Stimulated activated naive CD4-positive, alpha-beta T cell (primary cell): ENCODE data around the gene ZBTB20.

Experiments
- DNase-seq, 6 experiments: peaks; one replicate each; lab custom pipeline; 2025; lab: John Stamatoyannopoulos, UW

Gene ZBTB20

DNA sequence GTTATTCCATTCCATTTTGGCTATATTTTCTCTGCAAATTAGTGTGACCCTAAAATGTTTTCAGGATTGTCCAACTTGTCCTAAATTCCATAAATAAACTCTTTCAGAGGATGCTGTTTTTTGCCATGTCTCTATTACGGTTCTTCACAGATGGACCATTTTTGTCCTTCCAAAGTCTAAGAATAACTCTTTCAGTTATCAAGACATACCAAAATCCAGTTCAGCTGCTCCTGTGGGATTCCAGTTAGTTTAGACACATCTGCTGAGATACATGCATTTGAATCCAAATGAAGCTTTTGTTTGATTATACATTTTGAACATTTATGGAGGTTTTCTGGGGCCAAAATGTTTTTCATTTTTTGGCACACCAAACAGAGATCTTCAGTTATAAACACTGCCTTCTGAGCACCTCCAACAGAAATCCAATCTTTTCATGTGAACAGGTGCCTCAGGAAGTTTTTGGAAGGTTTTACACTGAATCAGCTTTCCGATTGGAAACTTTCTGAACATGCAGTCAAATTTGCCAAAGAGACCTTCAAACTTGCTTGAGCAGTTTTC lies 772.6 kb downstream of the ZBTB20 start:
- no peak for DNase-seq

DNA sequence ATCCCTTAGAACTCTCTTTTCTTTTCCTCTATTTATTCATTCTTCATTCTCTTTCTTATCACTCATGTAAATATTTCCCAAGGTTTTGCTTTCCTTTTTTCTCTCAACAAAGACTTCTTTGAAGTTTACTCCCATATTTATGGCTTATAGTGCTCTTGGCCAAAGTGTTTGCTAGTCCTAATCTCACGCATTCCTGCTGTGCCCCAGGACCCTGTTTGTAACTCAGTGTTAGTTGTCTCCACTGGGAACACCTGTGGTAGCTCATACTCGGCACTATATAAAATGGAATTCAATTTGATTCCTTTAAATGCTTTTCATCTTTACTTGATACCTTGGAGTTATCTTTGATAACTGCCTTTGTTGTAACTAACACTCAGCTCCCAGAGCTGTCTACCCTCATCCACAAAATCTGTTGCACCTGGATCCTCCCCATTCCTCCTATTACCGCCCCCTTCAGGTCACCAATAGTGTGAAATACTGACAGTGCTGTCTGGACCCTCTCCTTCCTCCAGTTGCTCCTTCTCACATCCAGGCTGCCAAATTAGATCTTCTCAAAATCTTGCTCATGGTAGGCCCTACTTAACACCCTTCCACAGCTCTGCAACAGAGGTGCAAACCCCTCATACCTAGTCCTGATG lies 776.4 kb downstream of the ZBTB20 start:
- no peak for DNase-seq

DNA sequence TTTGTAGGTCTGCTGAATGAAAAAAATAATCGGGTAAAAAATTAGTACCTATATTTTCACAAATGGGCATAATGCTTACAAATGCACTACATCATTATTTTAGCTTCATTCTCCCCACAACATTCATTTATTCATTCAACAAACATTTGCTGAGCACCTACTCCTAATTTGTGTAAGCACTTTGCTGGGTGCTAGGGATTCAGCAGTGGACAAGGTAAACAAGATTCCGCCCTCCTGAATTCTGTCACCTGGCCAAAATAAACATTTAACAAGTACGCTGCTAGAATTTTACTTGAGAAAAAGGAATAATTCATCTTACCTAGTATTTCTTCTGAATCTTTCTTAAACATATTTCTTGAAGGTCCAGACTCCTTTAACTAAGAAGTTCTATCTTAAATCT lies 781.2 kb downstream of the ZBTB20 start:
- no peak for DNase-seq

DNA sequence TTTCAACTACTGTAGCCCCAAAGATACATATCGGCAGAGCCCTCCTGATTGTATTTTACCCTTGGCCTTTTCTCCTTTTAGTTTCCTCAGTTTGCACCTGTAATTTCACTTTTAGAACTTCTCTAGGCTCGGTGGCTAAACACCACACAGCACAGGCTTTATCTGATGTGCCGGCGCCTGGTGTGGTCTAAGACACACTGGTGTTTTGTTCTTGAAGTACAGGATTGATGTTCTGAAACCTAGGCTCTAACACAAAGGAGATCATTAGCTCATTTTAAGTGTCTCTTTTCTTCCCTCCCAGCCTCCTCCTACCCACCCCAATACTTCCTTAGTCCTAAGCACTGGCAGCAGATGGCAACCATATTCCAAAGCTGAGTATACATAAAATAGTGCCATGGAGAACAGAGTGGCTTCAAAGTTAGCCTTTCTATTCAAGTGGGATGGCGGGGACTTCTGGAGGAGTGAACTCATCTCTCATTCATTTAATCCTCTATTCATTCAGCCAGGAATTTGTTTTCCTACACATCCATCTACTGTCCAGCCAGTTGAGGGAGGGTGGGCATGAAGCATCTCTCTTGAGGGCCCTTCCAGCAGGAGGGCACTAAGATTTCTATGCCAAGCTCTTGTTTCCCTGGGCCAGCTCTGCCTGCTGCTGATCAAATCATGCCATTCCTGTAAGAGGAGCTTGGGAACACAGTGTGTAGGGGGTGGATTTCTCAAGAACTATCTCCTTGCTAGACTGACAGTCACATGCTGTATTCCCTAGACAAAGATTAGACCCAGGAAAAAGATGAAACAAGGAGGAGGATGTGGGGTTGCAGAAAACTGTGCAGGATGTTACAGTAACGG lies 782.1 kb downstream of the ZBTB20 start:
- no peak for DNase-seq

DNA sequence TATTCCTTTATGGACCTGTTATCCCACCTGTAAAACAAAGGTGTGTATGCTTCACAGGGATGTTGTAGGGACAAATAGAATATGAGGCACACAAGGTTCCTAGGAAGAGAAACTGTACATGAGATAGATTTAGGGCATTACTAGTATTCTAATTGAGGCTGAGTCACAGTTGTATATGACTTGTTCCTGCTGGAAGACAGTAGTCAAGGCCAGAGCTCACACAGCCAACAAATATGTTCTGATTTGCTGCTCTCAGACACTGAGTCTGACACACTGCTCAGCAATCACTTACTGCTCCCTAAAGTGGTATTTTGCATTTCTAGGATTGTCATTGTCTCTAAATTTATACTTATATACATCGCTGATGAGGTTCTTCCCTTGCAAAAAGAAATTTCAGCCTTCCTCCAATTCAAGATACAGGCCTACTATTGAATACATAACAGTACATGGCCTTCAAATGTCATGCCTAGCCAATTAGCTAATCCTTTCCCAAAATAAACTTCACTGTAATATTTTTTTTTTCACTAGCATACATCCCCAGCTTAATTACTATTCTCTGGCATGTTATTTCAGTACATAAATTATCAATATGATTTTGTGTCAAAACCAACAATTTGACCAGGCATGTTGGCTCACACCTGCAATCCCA lies 783.4 kb downstream of the ZBTB20 start:
- DNase-seq = no peak

DNA sequence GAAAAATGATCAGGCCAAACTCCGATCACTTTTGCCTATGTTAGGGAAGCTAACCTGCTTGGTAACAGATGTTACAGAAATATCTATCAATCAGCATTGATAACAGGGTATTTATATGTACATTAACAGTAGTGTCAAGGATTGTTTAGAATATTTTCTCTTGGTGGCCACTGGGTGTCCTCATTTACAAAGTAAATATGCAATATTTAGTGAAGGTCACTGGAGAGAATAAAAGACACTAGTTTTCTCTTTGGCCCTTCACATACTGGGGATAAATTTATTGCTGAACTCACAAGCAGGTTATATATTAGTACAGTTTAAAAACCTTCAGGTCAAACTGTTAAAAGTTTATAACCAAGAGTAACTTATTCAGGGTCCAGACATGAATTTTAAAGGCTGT lies 784.3 kb downstream of the ZBTB20 start:
- DNase-seq = no peak

DNA sequence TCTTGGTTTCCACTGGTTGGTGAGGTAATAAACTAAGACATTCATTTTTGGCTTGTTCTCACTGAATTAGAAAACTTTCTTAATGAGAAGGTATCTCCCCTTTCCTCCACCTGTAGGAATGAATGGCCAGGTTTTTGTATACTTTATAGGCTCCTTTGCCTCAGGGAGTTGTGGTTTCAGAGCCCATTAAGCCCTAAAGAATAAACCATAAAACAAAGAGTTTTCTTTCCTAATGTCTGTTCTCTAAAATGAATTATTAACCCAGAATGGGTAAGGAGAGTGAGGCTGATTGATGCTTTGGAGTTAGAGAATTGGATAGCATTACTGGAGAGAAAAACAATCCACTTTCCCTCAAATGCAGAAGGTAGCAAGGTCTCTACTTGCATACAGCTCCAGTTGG lies 785.7 kb downstream of the ZBTB20 start:
- DNase-seq = no peak

DNA sequence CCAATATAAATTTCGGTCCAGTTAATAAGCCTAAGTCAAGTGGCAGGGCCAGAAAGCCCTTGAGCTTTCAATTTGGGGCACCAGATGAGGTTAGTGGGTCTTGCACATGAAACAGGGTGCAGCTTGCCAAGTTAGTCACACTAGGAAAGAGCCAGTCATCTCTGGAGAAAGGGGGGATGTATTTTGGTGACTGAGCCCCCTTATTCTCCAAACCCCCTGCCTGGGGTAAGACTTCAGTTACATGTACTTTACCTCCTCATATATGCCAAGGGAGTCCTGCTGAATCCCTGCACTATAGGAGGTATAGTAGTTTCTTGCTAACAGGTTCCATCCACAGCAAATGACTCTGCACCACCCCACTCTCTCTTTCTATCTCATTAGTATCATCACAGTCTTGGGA lies 790.6 kb downstream of the ZBTB20 start:
- no peak for DNase-seq

DNA sequence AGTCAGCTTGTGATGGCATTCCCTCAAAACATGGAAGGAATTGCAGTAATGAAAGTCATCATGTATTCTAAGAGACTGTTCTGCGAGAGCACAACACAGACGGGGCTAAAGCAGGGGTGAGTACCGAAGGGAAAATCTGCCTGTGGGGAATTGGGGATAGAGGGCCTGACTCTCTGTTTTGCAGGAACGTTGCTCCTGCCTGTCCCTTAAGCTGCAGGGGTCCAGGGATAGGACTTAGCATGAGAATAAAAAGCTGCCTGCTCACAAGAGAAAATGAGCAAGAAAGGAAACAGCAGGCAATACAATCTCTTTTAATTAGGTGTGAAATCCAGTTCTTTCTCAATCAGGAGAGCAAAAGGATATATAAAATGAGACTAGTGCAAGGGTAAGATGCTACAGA lies 791.0 kb downstream of the ZBTB20 start:
- DNase-seq = no peak

DNA sequence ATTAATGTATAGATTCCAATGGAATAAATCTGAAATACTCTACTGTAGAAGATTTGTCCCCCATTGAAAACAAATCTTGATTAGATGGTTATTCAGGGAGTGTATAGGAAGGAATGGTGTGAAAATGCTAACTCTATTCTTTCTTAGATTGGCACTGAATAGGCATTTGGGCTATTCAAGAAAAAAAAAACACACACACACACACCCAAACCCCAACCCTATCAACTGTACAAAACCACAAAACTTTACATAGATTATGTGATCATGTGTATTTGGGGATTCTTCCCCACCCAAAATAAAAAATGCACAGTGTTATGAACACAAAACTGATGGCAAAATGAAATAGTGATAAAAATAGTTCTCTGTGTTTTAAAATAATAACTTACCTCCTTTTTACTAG lies 791.4 kb downstream of the ZBTB20 start:
- DNase-seq = no peak

DNA sequence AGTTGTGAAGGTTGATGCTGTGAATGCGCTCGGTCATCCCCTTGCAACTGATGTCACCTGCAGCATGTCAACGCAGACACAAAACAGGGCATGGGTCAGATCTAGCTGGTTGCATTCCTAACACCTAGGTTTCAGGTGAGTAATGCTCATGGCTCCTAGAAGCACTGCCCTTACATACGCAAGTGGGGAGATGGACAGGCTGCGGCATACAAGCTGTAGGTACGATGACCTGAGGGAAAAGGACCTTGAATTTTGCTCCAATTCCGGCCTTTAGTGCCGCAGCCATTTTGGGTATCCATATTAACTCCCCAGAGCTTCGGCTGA lies 795.3 kb downstream of the ZBTB20 start:
- DNase-seq = no peak

DNA sequence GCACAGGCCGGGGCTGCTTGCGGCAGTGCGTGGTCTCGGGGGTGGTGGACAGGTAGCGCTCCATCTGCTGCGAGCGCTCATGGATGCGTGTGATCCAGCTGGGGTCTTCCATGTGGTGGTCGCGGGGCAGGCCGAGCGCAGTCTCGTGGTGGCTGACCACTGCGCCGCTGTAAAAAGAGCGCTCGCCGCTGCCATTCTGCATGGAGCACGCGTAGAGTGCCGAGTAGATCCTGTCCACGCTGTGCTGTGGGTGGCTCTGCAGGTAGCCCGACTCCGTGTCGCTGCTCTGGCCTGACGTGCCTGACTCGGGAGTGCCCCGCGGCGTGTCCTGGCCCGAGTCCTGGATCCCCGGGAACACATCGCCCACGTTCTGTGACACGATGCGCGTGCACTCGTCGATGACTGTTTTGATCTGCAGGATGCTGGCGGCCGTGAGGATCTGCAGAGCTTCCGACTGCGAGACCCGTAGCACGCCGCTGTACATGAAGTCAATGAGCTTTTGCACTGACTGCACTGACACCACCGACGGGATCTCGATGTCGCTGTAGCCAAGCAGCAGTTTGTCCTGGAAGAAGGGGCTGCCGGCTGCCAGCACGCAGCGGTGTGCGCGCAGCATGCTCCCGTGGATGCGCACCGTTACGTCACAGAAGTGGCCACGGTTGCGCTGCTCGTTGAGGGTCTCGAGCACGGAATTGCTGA lies 795.8 kb downstream of the ZBTB20 start:
- DNase-seq = no peak

DNA sequence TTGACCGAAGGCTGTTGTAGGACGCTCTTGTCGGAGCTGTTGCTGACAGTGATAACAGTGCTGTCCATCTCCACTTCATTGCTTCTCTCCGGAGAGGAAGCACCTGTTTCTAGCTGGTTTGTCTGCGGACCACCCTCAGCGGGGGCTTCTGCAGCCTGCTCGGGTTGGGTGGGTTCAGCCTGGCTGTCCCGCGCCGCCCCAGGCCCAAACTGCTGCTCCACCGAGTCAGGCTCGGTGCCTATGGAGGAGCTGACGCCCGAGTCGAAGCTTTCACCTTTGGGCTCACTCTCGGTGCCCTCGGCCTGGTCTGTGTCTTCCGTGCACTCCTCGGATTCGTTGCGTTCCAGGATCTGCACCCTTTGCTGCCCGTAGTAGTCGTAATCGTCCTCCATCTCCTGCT lies 796.4 kb downstream of the ZBTB20 start:
- no peak for DNase-seq

DNA sequence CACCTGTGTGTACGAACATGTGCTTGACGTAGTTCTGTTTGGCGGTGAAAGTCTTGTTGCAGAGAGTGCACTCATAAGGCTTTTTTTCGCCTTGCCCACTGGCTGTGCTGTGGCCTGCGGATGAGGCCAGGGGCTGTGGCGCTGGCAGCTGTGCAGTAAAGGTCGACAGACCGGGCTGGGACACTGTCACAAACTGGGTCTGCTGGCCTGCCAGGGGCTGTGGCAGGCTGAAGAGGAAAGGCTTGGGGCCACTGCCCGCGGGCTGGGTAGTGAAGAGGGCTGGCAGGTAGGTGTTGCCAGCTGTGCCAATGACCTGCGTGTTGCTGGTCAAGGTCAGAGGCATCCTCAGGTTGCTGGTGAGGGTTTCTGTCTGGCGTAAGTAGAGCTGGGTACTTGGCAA lies 796.8 kb downstream of the ZBTB20 start:
- DNase-seq = no peak

DNA sequence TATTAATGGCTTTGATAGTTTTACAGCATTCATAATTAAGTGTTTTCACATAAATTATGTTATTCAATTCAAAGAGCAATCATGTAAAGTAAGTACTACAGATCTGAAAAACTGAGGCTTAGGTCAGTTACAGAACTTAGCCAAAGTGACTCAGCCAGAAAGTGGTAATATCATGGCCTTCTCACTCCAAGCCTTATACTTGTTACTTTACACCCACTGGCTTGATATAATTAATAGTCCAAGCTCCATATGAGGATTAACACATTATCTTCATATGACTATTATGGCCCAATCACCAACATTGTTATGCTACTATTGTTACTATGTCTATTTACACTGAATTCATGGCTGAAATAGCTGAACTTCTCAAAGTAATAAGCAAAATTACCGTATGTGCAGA lies 802.6 kb downstream of the ZBTB20 start:
- DNase-seq = no peak

DNA sequence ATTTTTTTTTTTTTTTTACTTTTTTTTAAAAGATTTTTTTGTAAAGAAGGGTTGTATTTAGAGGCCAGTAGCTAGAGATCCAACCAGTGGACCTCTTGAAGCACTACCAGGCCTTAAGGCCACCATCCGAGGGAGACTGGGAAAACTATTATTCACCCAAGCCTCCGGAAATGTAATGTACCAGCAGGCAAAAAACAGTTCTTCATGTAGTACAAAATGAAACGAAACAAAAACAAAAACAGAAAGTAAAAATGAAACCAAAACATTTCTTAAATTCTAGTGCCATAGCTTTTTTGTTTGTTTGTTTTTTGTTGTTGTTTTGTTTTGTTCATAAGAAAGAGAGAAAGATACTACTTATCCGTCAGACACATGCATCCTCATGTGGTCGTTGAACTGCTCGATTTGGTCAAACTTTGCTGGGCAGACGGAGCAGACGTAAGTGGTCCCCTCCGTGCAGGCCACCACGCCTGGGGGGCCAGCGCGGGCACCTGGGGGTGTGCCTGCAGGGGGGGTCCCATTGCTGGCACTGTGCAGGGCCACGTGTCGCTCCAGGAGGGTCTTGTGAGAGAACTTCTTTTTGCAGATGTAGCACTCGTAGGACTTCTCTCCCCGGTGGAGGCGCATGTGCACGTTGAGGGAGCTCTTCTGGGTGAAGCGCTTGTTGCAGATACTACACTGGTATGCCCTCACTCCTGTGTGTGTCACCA lies 808.3 kb downstream of the ZBTB20 start:
- no peak for DNase-seq

DNA sequence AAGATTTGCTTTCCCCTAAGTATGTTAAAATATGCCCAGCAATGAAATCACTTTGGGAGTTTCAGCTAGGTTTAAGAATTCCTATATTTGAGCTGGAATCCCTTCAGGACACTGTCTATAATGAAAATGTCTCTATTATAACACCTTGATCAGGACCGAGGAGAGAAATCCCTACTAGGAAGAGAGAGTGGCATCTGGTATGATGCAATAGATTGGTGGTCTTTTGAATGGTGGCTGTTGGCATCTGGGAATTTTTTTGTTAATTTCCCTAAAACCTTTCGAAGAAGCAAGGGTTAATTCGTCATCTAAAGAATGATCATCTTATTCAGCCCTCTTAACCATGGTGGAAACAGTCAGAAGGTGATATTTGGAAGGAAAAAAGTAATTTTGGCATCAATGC lies 810.2 kb downstream of the ZBTB20 start:
- DNase-seq = no peak

DNA sequence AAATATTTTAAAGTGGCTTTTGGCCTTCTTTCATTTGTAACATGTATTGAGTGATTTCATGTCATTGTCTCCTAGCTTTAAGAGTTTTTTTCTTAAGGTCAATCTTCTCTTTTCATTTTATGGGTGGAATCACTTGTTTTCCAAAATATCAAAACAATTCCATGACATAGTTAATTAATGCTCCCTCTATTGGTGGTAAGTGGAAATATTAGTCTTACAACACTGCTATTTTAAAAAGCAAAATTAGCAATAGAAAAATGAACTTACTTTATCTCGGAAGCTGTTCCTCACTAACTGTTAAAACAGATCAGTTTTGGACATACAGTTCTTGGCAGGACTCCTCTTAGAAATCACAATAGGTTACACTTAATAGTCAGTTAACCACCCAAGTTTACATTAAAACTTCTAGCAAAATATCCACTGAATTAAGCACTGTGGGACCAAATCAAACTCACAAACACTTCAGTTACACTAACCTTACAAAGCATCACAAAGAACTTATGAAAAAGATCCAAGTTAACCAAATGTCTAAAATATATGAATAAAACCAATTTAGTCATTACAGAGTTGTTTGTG lies 810.9 kb downstream of the ZBTB20 start:
- no peak for DNase-seq

DNA sequence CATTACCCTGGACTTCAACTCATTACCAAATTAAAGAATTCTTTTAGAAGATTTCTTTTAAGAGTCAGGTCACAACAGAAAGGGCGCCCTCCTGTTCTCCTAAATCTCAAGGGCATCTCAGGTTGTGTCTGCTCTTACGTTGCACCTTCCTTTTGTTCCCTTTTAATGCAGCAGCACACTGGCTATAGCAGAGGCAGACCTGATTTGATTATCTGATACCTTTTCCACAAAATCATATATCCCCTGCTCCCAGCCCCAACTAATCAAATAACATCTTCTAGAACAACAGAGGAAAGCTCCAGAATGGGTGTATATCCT lies 813.2 kb downstream of the ZBTB20 start:
- no peak for DNase-seq

DNA sequence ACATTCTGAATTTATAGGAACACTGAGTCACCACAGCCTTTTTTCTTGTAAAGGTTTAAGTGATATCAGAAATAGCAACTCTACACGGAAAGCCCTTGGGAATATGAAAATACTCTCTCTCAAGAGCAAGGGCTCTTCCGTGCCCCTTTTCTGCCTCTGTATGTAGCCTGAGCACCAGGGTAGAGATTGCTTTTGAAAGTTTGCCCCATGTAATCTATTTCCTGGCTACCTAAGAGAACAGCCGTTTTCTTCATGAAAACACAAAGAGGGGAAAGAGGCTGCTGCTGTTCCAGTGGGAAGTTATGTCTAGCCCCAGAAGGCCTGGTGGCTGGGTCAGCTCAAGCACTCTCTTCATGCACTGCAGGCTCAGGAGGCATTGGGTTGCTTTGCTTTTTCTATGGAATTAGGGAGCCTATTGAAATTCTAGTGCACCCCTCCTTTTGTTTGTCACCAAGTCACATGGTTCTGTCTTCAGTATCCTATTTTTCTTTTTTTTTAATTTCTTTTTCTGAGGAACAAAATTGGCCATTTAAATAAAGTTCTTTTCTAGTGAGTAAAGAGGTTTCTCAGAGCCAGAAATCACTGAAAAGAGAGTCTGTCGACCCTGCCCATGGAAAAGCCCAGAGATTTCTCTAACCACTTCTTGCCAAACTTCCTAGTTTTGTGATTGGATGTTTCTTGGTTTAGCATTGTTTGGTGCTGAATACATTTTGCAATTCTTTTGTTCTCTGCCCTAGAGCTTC lies 813.7 kb downstream of the ZBTB20 start:
- no peak for DNase-seq
